NK-92 treated with Interleukin-12 subunit alpha and Interleukin-12 subunit beta, amount 100 ng/mL, for 24 hours (cell line): ENCODE measurements around the gene TMEM131L.
"Not testable (repeated sequence)": the region's sequence is repeated elsewhere in the genome, so short reads cannot be mapped to it uniquely, and the experiment has no call there.

ENCODE experiments used
- DNase-seq: peaks from one replicate; lab custom pipeline; 2025; lab: John Stamatoyannopoulos, UW

The TMEM131L gene

GRCh38 chr4:153499005-153499404 lies 32.8 kb downstream of the TMEM131L start:
- DNase-seq = no peak

GRCh38 chr4:153501578-153501977 lies 35.4 kb downstream of the TMEM131L start:
- no peak for DNase-seq

- DNase-seq = no peak
These were observed 36.4 kb downstream of the TMEM131L start for GRCh38 chr4:153502584-153502983.

GRCh38 chr4:153506341-153507309 lies 40.5 kb downstream of the TMEM131L start:
- DNase-seq = no peak

- DNase-seq = no peak
These were observed 41.3 kb downstream of the TMEM131L start for GRCh38 chr4:153507310-153508073.

- not testable (repeated sequence) for DNase-seq
These were observed 43.1 kb downstream of the TMEM131L start for GRCh38 chr4:153509212-153509611.

- no peak for DNase-seq
These were observed 43.6 kb downstream of the TMEM131L start for GRCh38 chr4:153509724-153510123.

GRCh38 chr4:153510252-153511001 lies 44.3 kb downstream of the TMEM131L start:
- DNase-seq = no peak

GRCh38 chr4:153511104-153511503 lies 44.9 kb downstream of the TMEM131L start:
- DNase-seq = no peak

GRCh38 chr4:153512162-153512852 lies 46.1 kb downstream of the TMEM131L start:
- no peak for DNase-seq

- DNase-seq = no peak
These were observed 46.9 kb downstream of the TMEM131L start for GRCh38 chr4:153512952-153513500.

- no peak for DNase-seq
These were observed 47.4 kb downstream of the TMEM131L start for GRCh38 chr4:153513596-153513995.

- DNase-seq = no peak
These were observed 47.9 kb downstream of the TMEM131L start for GRCh38 chr4:153514001-153514526.

- no peak for DNase-seq
These were observed 48.7 kb downstream of the TMEM131L start for GRCh38 chr4:153514688-153515426.

GRCh38 chr4:153517159-153517558 lies 51.0 kb downstream of the TMEM131L start:
- DNase-seq = no peak

- no peak for DNase-seq
These were observed 51.8 kb downstream of the TMEM131L start for GRCh38 chr4:153518001-153518400.

- no peak for DNase-seq
These were observed 52.7 kb downstream of the TMEM131L start for GRCh38 chr4:153518637-153519389.

- DNase-seq = no peak
These were observed 53.5 kb downstream of the TMEM131L start for GRCh38 chr4:153519687-153520086.

- DNase-seq = no peak
These were observed 54.1 kb downstream of the TMEM131L start for GRCh38 chr4:153520227-153520626.
